Testis (tissue), 2 donors: ENCODE data around the gene TRMT44.

Source experiments
- POLR2A ChIP-seq: fragments of 450-650 bp; IDR thresholded peaks from one replicate; pipeline ENCODE4 v1.6.1; 2017; ENCODE audit warnings: antibody characterized with exemption, mild to moderate bottlenecking, moderate library complexity
- TF ChIP-seq, protein P1 (sequence below), 3 experiments: fragments of 450-650 bp in 2 of 3; fragments of 200-600 bp in 1 of 3; sonication (generic) in 1 of 3; IDR thresholded peaks; one replicate each; pipeline ENCODE4 v1.5.1; 2016 to 2019; ENCODE audit warnings: antibody characterized with exemption in 3 of 3, mild to moderate bottlenecking in 2 of 3, moderate library complexity in 1 of 3

DNA sequence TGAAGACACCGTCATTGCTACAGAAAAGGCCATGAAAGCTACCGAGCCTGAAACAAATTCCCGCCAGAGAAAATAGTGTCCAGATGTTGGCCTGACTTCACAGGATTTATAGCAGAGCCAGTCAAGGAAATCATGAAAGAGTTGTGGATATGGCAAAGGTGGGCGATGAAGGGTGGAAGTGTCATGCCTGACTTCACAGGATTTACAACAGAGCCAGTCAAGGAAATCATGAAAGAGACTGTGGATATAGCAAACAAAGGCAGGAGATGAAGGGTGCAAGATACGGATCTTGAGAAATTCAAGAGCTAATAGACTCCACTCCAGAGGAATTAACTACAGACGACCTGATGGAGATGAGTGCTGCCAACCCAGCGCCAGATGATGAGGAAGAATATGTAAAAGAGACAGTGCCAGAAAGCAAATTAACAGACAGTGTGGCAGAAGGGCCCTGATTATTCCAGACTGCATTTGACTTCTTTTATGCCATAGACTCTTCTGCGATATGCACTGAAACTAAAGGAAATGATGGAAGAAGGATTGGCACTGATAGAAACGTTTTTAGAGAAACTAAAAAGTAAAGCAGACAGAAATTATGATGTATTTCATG is 17.2 kb downstream of the TRMT44 start:
- TF ChIP-seq POLR2A: no peak
- TF ChIP-seq, protein P1, sequence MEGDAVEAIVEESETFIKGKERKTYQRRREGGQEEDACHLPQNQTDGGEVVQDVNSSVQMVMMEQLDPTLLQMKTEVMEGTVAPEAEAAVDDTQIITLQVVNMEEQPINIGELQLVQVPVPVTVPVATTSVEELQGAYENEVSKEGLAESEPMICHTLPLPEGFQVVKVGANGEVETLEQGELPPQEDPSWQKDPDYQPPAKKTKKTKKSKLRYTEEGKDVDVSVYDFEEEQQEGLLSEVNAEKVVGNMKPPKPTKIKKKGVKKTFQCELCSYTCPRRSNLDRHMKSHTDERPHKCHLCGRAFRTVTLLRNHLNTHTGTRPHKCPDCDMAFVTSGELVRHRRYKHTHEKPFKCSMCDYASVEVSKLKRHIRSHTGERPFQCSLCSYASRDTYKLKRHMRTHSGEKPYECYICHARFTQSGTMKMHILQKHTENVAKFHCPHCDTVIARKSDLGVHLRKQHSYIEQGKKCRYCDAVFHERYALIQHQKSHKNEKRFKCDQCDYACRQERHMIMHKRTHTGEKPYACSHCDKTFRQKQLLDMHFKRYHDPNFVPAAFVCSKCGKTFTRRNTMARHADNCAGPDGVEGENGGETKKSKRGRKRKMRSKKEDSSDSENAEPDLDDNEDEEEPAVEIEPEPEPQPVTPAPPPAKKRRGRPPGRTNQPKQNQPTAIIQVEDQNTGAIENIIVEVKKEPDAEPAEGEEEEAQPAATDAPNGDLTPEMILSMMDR (IDR thresholded peaks at IDR 0.05): no peak
